DOHH2 (cell line): ENCODE measurements around the gene FRMPD4.

Experiments used
- H3F3A ChIP-seq: fragments of 200-600 bp; sonication (generic), shearing (Covaris generic); 2 replicates; pipeline ENCODE4 v1.6.0; 2016; ENCODE audit warnings: antibody characterized with exemption, mild to moderate bottlenecking; ENCODE audit not compliant: control insufficient read depth, insufficient read depth
- H3K27ac ChIP-seq: fragments of 200-600 bp; sonication (generic); 2 replicates; pipeline ENCODE4 v1.5.1; 2014; ENCODE audit warnings: low read depth, mild to moderate bottlenecking, low read length, moderate library complexity
- H3K27me3 ChIP-seq: fragments of 200-600 bp; sonication (generic); 2 replicates; pipeline ENCODE4 v1.6.1; 2014; ENCODE audit warnings: mild to moderate bottlenecking, low read length, mixed read lengths; ENCODE audit not compliant: control insufficient read depth
- H3K36me3 ChIP-seq: fragments of 200-600 bp; sonication (generic); 2 replicates; pipeline ENCODE4 v1.6.1; 2014; ENCODE audit warnings: mild to moderate bottlenecking, low read length, moderate library complexity, mixed read lengths; ENCODE audit not compliant: control insufficient read depth
- H3K4me1 ChIP-seq: fragments of 200-600 bp; sonication (generic); 2 replicates; pipeline ENCODE4 v1.6.1; 2014; ENCODE audit warnings: mild to moderate bottlenecking, low read length, mixed read lengths; ENCODE audit not compliant: control insufficient read depth
- H3K4me2 ChIP-seq: fragments of 200-600 bp; sonication (generic); 2 replicates; pipeline ENCODE4 v1.6.0; 2014; ENCODE audit warnings: mild to moderate bottlenecking, low read length, moderate library complexity
- H3K4me3 ChIP-seq: fragments of 200-600 bp; sonication (generic); 2 replicates; pipeline ENCODE4 v1.5.1; 2014; ENCODE audit warnings: mild to moderate bottlenecking, low read length, mixed read lengths
- H3K79me2 ChIP-seq: fragments of 200-600 bp; sonication (generic); 2 replicates; pipeline ENCODE4 v1.6.1; 2014; ENCODE audit warnings: mild to moderate bottlenecking, low read length, mixed read lengths; ENCODE audit not compliant: control insufficient read depth
- H3K9me2 ChIP-seq: fragments of 200-600 bp; sonication (generic); replicated peaks from 2 replicates; pipeline ENCODE4 v1.6.1; 2014; ENCODE audit warnings: mild to moderate bottlenecking, low read length, mixed read lengths; ENCODE audit not compliant: control insufficient read depth
- H3K9me3 ChIP-seq: fragments of 200-600 bp; sonication (generic); 2 replicates; pipeline ENCODE4 v1.6.1; 2014; ENCODE audit warnings: antibody characterized with exemption, low read length, mixed read lengths; ENCODE audit not compliant: control insufficient read depth, insufficient read depth
- H4K20me1 ChIP-seq: fragments of 200-600 bp; sonication (generic); 2 replicates; pipeline ENCODE4 v1.6.0; 2014; ENCODE audit warnings: low read depth, mild to moderate bottlenecking, antibody characterized with exemption, low read length, moderate library complexity; ENCODE audit not compliant: control insufficient read depth, insufficient read depth
- EZH2phosphoT487 ChIP-seq: fragments of 200-600 bp; sonication (generic); IDR thresholded peaks from 2 replicates; pipeline ENCODE4 v1.6.1; 2017; ENCODE audit warnings: borderline replicate concordance, mild to moderate bottlenecking, antibody characterized with exemption, low read length, moderate library complexity, mixed read lengths
- TF ChIP-seq, protein P1 (sequence below): fragments of 200-600 bp; sonication (generic); IDR thresholded peaks from one replicate; pipeline ENCODE4 v1.5.1; 2014; ENCODE audit warnings: antibody characterized with exemption, mild to moderate bottlenecking, low read depth, low read length; ENCODE audit not compliant: poor library complexity, severe bottlenecking

Gene FRMPD4

DNA sequence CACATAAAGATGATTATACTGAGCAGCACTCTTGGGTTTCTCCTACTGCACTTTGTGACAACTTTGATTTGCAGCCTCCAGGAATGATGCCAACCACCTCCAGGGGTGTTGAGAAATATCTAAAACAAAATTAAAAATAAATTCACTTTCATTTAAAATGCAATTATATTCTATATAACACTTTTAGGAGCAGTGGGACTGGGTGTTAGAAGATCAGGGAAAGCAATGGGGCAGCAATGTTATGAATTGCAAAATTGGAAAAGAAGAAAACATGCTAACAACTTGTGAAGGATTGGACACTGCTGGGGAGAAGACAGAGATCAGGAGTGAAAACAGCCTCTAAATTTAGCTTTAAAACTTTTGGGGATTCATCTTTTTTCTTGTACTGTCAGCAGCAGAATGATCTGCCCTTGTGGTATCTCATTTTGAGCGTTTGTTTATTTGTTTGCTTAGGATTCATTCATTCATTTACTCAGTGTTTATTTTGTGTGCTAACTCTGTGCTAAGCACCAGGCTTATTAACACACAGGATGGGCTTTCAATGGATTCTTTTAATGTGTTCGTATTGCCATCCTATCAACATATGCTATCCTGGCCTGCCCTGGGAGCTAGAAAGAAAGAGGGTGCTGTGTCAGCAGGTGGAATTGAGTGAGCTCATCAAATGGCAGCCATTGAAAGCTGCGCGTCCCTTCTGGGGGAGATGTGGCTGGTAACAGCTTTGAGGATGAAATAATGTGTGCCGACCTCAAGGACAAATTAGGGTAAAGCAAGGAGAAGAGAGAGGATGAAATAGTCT, 96.5 kb downstream of the FRMPD4 start:
- TF ChIP-seq, protein P1, sequence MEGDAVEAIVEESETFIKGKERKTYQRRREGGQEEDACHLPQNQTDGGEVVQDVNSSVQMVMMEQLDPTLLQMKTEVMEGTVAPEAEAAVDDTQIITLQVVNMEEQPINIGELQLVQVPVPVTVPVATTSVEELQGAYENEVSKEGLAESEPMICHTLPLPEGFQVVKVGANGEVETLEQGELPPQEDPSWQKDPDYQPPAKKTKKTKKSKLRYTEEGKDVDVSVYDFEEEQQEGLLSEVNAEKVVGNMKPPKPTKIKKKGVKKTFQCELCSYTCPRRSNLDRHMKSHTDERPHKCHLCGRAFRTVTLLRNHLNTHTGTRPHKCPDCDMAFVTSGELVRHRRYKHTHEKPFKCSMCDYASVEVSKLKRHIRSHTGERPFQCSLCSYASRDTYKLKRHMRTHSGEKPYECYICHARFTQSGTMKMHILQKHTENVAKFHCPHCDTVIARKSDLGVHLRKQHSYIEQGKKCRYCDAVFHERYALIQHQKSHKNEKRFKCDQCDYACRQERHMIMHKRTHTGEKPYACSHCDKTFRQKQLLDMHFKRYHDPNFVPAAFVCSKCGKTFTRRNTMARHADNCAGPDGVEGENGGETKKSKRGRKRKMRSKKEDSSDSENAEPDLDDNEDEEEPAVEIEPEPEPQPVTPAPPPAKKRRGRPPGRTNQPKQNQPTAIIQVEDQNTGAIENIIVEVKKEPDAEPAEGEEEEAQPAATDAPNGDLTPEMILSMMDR: no peak
- no peak for TF ChIP-seq EZH2phosphoT487
- no peaks in the 10 kb centered on the region for H3K79me2 ChIP-seq
- H3K36me3 ChIP-seq: no peaks in the 10 kb centered on the region

GRCh38 chrX:12236156-12236555, 97.9 kb downstream of the FRMPD4 start:
- Histone ChIP-seq H3F3A (no peaks in the 10 kb centered on the region), H3K79me2 (no peaks in the 10 kb centered on the region), H3K27me3 (no peaks in the 10 kb centered on the region), H3K4me3 (no peak overlapping the region), H3K27ac (no peak overlapping the region), H3K9me3 (no peaks in the 10 kb centered on the region), H3K36me3 (no peaks in the 10 kb centered on the region), H3K9me2 (no peaks in the 10 kb centered on the region), H4K20me1 (no peaks in the 10 kb centered on the region), H3K4me1 (no peaks in the 10 kb centered on the region), H3K4me2 (no peak overlapping the region)
- TF ChIP-seq EZH2phosphoT487: no peak
- TF ChIP-seq, protein P1: no peak

More for the DNA sequence above, 96.5 kb downstream of the FRMPD4 start:
- Histone ChIP-seq H4K20me1 (no peaks in the 10 kb centered on the region), H3F3A (no peaks in the 10 kb centered on the region), H3K9me2 (no peaks in the 10 kb centered on the region), H3K27ac (no peak overlapping the region), H3K9me3 (no peaks in the 10 kb centered on the region), H3K4me3 (no peak overlapping the region), H3K4me2 (no peak overlapping the region), H3K4me1 (no peaks in the 10 kb centered on the region), H3K27me3 (no peaks in the 10 kb centered on the region)

- H3K79me2 ChIP-seq: no peaks in the 10 kb centered on the region
- no peak overlapping the region for H3K27ac ChIP-seq
- no peak overlapping the region for H3K4me3 ChIP-seq
- no peaks in the 10 kb centered on the region for H4K20me1 ChIP-seq
- H3K36me3 ChIP-seq: no peaks in the 10 kb centered on the region
- no peaks in the 10 kb centered on the region for H3F3A ChIP-seq
- no peak overlapping the region for H3K4me2 ChIP-seq
- TF ChIP-seq, protein P1: no peak
- TF ChIP-seq EZH2phosphoT487: no peak
- H3K27me3 ChIP-seq: no peaks in the 10 kb centered on the region
- no peaks in the 10 kb centered on the region for H3K4me1 ChIP-seq
- H3K9me3 ChIP-seq: no peaks in the 10 kb centered on the region
- H3K9me2 ChIP-seq: no peaks in the 10 kb centered on the region
These were observed 98.9 kb downstream of the FRMPD4 start for GRCh38 chrX:12237131-12237530.
